ENCODE results near the gene SHOC2. TPM values are rescaled to one million over a fixed set of nuclear protein-coding genes. Genes with fewer than 3 reads are reported as not detected.

Gene SHOC2
- total and polyA plus RNA-seq, 2 of the 8 experiments (the other 6 are each of a cell fraction or from before 2014, with no cell fraction given) = 7.6 to 28.2 TPM

DNA sequence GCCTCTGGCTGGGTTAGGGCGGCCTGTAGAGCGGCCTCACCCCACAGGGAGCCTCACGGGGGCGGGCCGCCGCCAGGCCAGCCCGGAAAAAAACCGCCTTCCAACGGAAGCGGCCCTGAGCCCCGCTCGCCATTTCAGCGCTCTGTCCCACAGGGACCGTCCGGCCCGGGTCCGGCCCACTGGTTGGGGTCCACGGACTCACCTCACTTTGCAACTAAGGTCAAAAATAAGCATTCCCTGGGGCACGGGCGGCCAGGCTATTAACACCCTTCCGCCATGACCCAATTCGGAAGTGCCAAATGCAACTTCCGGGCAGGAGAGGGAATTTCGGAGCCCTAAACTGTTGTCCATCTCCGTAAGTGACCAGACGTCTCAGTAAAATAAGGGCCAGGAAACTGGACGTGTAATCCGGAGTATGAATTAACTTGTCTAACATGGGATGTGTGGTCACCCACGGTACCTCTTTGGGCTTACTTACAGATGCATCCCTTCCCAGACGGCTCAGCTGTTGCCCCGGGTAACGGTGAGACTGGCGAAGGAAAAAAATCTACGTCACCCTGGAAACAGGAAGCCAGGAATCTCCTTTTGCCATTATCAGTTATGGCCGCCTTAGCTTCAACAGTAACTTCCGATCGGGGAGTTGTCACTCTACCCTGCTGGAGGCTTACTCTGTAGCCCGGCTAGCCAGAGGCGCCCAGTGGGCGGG lies 608 bp upstream of the SHOC2 start, which contains the start of gene BBIP1 (continued):
- TF ChIP-seq PHF8 (conservative IDR thresholded peaks at IDR 0.05; ENCODE audit: low read depth, low read length) (peak; percentile 92), TCF12 (IDR thresholded peaks at IDR 0.05; ENCODE audit: low read depth, low read length) (no peak), CTBP2 (IDR thresholded peaks at IDR 0.05; ENCODE audit: borderline replicate concordance, insufficient read depth, insufficient read length, low read length) (no peak), SIN3A (conservative IDR thresholded peaks at IDR 0.05 in 1 of 2, IDR thresholded peaks at IDR 0.05 in 1 of 2; ENCODE audit: low read depth in 1 of 2, low read length in 2 of 2) (peak; percentile 61 to 89; a peak in 2 of 4 replicates), EGR1 (IDR thresholded peaks at IDR 0.05; ENCODE audit: borderline replicate concordance, low read depth, low read length) (peak; percentile 94), HDAC2 (IDR thresholded peaks at IDR 0.05; ENCODE audit: borderline replicate concordance in 1 of 2, low read depth in 2 of 2, low read length in 2 of 2) (peak in 1 of 2 experiments; percentile 20; a peak in 1 of 4 replicates), SAP30 (IDR thresholded peaks at IDR 0.05; ENCODE audit: insufficient read depth, insufficient replicate concordance, low read length) (peak; percentile 87), SIX5 (IDR thresholded peaks at IDR 0.05; ENCODE audit: low read depth, low read length) (peak; percentile 68), CHD2 (IDR thresholded peaks at IDR 0.05; ENCODE audit: low read length) (no peak), POLR2AphosphoS5 (IDR thresholded peaks at IDR 0.05; ENCODE audit: low read depth, low read length) (peak; percentile 71; the same call in 1 of the 2 replicates), KDM4A (IDR thresholded peaks at IDR 0.05; ENCODE audit: low read depth, low read length, severe bottlenecking) (peak; percentile 41), YY1 (IDR thresholded peaks at IDR 0.05; ENCODE audit: low read depth, low read length) (peak; percentile 99), TAF1 (IDR thresholded peaks at IDR 0.05; ENCODE audit: low read depth, low read length) (peak; percentile 65)
- TF ChIP-seq, protein P1, sequence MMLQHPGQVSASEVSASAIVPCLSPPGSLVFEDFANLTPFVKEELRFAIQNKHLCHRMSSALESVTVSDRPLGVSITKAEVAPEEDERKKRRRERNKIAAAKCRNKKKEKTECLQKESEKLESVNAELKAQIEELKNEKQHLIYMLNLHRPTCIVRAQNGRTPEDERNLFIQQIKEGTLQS (IDR thresholded peaks at IDR 0.05; ENCODE audit: insufficient read depth, low read depth, low read length) = no peak
- TF ChIP-seq, protein P2, sequence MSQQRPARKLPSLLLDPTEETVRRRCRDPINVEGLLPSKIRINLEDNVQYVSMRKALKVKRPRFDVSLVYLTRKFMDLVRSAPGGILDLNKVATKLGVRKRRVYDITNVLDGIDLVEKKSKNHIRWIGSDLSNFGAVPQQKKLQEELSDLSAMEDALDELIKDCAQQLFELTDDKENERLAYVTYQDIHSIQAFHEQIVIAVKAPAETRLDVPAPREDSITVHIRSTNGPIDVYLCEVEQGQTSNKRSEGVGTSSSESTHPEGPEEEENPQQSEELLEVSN (IDR thresholded peaks at IDR 0.05) = no peak

Measured in H1 (cell line).